HG03520 (cell line): ENCODE results near the gene CATSPER3.

Source experiments
- ATAC-seq: cut with Tn5 transposase; IDR thresholded peaks from one replicate; pipeline ENCODE4 v1.9.1; 2021; ENCODE audit warnings: mild to moderate bottlenecking, moderate library complexity; ENCODE audit not compliant: unreplicated experiment

Gene CATSPER3

DNA sequence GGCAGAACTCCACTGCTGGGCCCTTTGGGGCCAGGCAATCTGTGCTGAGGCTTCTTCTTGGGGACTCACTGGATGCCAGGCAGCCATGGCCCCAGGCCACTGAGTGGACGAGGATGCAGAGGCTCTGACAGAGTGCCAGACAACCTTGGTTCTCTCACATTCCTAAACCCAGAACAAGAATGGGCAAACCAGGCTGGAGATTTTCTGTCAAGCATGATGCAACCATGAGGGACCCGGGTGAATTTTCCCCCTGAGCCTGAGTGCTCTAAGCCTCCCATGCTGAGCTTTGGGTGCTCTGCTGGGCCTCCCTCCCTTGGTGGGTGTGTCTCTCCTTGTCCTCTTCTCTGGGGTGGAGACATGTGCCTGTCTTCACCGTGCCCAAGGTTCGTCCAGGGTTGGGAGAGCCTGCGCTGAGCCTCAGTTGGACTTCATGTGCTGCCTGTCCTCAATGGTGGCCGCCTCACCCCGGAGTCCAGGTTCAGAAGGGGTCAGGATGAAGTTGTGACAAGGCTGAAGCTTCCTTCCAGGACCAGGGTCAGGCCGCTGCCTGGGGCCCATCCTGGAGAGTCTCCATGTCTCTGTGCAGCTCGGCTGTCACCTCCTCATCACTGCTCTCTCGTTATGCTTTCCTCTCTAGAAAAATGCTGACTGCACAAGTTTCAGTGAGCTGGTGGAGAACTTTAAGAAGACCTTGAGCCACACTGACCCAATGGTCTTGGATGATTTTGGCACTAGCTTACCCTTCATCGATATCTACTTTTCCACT, 42.2 kb downstream of the CATSPER3 start:
- ATAC-seq: no peak

- ATAC-seq: no peak
Measured at GRCh38 chr5:135010502-135011354, 43.0 kb downstream of the CATSPER3 start.

DNA sequence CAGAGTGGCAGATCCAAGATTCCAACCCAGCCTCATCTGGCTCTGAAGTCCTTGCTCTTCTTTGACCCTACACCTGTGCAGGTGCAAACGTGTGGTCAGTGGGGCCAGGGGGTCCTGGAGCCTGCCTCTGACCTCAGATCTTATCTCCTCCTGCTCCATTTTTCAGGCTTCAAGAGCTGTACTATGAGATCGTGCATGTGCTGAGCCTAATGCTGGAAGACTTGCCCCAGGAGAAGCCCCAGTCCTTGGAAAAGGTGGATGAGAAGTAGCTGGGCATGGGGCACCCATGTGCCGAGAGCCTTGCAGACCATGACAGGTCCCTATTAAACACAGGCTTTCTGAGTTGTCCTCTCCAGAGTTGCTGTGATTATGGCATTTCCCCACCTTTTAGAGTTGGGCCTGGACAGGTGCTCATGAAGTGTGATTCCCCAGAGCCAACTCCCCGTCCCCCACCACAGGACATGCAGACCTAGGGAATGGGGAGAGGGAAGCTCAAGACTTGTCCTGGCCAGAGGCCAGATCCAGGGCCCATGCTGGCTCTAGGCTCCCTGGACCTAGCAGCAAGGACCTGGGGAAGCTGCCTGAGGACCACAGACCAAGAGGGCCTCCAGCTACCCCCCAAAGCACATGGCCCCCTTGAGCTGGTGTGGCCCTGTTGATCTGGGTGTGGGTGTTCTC, 43.8 kb downstream of the CATSPER3 start:
- ATAC-seq: no peak

- no peak for ATAC-seq
Measured at GRCh38 chr5:135012033-135012588, 44.4 kb downstream of the CATSPER3 start.

DNA sequence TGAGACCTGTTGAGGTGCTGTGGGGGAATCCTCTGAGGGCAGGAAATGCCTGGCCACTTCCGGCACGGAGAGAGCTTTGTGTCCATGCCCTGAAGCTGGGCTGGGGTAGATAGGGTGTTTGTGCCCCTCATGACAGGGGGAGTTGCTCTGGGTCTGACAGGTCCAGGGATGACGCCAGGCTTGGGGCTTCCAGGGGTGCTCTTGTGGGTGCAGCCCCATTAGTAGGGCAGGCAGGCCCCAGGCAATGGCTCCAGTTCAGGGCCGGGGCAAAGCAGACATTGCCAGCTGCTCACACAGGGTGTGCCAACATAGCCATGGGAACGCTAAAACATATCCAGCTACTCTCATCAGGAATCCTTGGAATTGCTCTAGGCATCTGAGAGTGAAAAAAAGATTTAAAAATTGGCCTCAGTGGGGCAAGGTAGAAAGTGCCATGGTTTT, 45.3 kb downstream of the CATSPER3 start:
- ATAC-seq: no peak

DNA sequence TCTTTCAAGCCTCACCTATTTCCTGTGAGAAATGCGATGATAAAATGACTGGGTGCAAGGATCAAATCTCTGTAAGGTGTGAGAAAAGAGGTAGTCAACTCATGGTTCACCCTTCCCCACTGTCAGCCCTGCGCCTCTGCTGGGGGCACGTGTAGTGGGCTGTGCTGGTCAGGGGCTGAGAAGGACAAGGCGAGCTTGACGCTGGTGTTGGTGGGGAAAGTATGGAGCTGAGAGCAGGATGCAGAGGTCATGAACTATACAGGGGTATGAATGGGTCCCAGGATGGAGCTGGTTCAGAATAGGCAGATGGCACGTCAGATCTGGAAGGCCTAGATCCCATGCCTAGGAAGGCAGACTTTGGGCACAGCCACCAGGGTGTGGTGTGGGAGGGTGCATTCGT, 45.7 kb downstream of the CATSPER3 start:
- no peak for ATAC-seq

GRCh38 chr5:135013947-135014570, 46.4 kb downstream of the CATSPER3 start:
- ATAC-seq: no peak

DNA sequence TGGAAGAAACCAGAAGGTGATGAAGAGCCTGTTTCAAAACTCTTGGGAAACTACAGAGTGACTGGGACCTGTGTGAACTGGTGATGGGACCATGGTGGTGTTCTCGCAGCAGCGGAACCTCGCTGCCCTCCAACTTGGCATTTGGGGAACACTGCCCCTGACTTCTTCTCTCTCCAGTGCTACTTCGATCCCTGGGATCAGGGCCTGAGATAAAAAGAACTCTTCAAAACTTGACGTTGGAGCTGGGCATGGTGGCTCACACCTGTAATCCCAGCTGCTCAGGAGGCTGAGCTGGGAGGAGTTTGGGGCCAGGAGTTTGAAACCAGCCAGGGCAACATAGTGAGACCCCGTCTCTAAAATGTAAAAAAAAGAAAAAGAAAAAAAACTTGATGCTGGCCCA, 48.2 kb downstream of the CATSPER3 start:
- no peak for ATAC-seq

DNA sequence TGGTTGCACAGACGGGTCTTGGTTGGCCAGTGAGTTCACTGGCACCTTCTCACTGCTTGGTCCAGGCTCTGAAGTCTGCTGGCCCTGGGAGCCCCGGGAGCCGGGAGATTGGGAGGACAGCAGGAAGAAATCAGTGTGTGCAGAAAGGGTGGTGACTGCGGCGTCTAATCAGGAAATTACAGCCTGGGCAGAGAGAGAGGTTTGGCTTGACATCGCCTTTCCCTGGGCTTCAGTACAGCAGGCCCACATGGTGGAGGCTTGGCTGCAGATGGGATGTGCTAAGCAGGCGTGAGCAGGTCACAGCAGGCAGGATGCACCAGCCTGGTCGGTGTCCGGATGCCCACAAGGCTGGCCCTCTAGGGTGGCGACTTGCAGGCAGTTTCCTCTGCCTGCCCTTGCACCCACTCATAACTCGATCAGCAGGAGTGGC, 49.2 kb downstream of the CATSPER3 start:
- ATAC-seq: no peak

GRCh38 chr5:135018457-135018856, 50.8 kb downstream of the CATSPER3 start:
- no peak for ATAC-seq

GRCh38 chr5:135019314-135019713, 51.6 kb downstream of the CATSPER3 start:
- ATAC-seq: no peak

DNA sequence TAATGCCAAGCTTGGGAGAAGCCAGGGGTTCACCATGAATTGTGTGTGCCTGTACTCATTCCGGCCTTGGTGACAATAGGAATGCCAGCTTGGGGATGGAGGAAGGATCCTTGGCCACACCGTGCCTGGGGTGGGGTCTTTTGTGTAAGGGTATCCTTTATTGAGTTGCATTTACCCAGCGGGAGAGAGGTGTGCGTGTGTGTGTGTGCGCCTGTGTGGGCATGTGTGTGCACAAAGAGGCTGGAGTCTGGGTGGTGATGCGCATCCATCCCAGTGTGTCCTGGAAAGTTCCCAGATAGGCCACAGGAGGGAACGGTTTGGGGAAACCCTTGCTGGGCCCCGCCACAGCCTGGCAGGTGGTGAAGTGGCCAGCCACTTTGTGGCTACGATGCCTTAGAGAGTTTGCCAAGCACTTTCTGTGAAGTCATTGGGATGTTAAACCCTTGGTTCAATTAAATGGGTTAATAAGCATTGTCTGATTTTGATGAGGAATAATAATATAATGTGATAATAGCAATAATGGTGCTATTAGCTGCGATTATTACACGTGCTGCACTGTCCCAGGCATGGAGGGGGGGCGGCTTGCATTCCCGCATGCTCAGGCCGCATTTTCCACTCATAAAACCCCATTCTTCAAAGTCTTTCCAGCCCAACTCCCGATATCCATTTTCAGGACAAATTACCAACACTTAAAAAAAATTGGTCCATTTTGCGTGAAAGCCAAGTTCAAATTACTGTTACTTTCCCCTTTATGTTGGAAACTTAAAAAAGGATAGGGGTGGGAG, 52.6 kb downstream of the CATSPER3 start:
- no peak for ATAC-seq

DNA sequence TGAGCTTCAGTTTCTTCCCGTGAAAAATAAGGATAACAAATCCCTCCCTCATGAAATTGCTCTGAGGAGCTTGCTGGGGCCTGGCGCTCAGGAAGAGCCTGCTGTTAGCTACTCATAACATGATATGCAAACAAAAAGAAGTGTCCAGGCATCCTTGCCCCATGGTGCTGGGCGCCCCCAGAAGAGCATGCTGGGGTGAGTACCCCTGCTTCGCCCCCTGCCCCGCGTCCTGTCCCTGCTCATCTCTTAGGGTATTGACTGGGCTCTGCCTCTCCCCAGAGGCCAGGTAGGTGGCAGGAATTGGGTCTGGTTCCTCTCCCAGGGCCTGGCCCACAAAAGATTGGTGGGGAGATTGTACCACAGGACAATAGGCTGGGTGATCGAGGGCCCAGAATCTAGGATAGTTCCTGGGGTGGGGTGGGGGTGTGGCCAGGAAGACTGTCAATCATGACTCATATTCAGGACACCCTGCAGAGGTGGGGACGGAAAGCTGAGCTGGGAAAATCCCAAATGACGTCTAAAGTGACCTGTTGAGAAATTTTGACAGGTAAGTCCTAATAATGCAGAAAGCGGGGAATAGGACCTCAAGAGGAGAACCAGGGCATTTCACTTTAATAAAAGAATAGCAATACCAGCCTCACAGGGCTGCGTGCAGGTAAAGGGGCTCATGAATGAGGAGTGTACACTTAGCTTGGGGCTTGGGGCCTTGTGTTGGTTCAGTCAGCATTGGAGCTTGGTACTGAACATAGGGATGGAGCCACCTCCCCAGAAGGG, 57.4 kb downstream of the CATSPER3 start:
- ATAC-seq: no peak

- no peak for ATAC-seq
Measured at GRCh38 chr5:135025730-135026644, 58.3 kb downstream of the CATSPER3 start.

DNA sequence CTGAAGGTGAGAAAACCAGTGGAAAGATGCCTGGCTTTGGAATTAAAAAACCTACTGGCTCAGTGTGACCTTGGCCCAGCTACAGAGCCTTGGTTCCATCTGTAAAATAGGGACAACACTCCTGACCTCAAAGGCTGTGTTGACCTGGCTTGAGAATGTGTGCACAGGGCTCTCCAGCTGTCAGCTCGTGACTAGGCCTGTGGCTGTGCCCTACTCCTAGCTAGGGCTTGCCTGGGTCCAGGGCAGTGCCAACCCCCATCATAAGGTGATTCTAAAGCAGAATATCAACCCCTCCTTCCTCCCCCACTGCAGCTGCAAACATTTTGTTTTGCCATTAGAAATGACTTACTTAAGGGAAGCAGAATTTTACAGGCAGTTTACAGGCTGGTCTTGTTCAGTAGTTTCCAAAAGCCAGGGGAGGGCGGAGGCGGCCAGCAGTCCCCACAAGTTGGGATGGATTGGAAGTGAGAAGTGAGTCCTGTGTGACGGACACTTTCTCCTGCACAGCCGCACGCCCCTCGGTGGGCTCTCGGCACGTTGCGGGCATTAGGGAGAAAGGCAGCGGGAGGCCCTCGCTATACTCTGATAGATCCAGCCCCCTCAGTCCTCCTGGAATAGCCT, 59.0 kb downstream of the CATSPER3 start:
- no peak for ATAC-seq

DNA sequence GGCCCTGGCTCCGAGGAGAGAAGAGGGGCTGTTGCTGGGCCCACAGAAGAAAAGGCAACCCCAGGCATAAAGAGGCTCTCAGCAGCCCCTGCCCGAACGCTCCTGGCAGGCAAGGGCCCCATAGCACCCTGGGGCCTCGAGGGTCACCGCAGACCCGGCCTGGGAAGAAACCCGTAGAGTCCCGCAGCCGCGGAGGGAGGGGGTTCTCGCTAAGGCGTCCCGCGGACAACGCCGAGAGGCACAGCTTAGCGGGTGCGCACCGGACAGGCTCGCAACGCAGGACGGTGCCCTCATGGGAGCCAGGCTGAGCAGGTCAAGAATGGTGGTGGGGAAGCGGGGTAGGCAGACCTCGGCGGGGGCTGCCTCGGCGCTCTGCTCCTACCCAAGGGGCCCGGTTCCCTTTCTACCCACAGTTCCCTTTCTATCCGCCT, 59.6 kb downstream of the CATSPER3 start:
- no peak for ATAC-seq
